Right ventricle myocardium superior (tissue), 1 donor: Measurements from ENCODE around the gene ODAD3. TPM values are rescaled to one million over a fixed set of nuclear protein-coding genes. Genes with fewer than 3 reads are reported as not detected.
A peak's percentile ranks its signal among the peaks of the same experiment; 100 is the strongest.
"Not testable (repeated sequence)": the region's sequence is repeated elsewhere in the genome, so short reads cannot be mapped to it uniquely, and the experiment has no call there.

Experiments
- ATAC-seq: fragments of 200-7000 bp; cut with Tn5 transposase; one replicate; pipeline ENCODE4 v1.9.1; 2020; ENCODE audit warnings: mild to moderate bottlenecking; ENCODE audit not compliant: poor library complexity
- DNase-seq: peaks from one replicate; pipeline ENCODE4 v3.0.0-alpha.2; 2020
- intact Hi-C: fragments of 100-400 bp; cut with DNase I; formaldehyde crosslinking; loops from one replicate; pipeline ENCODE4 v1.11.2; 2022
- long read RNA-seq: library from polyadenylated mRNA; unstranded; transcript quantifications from one replicate; pipeline ENCODE4 v2.0.0, GENCODE V29; 2021
- total RNA-seq: library from RNA; stranded (reverse); fragmentation: NEBNext Ultra II Directional; extraction: Animal tissue kit (Norgen Biotek cat#: 25700); gene quantifications from one replicate; pipeline ENCODE4 v1.2.1, GENCODE V29; 2021
- donor health status: DM: no; HTN: yes; CAD: no; lungs with severe emphysema.

Gene ODAD3
- 0.65 TPM for total RNA-seq
- long read RNA-seq: 0 reads

DNA sequence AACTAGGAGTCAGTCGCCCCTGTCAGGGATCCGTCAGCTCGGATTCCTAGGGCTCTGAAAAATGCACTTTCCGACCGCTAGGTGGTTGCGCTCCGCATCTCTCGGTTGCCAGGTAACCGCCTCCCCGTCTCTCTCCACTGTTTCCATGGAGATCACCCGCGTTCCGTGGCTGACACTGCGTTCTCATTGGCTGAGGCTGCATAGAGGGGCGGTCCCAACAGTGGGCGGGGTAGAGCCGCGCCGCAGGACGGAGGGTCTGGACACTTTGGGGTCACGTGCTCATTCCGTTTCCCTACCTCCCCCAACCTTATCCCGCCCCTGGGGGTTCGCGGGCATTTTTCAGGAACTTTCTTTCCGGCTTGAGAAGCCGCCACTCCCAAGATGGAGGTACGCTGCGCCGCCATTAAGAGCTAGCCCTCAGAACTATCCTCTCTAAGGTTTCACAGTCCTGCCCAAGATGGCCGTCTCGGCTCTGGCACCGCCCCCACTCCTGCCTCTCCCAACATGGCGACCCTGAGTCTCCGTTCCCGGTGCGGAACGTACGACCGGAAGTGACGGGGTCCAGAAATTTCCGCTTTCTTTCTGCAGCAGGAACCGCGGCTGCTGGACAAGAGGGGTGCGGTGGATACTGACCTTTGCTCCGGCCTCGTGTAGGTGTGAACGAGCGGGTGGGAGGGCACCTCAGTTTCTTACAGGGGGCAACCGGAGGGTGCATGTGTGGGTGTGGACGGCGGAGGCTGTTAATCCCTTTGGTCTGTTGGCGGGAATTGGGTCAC lies at the start of gene ODAD3, which contains the start of gene PRKCSH:
Gene ODAD3, minus strand, starts transcription at position 65 of the 776 bp plus-strand sequence. CDS start 105 bp downstream, outside the sequence.
Gene PRKCSH, plus strand, starts transcription at position 579 of the 776 bp plus-strand sequence. CDS start 483 bp downstream, outside the sequence.
- DNase-seq: peak; percentile 99
- intact Hi-C loops: loop anchor here (10.0 kb wide), 1 partner anchor 50 kb away; the partner anchor contains the start of gene EPOR
- peak; percentile 99 for ATAC-seq

- intact Hi-C loops: no loop called here
- ATAC-seq (no peak), DNase-seq (no peak)
Measured at GRCh38 chr19:11483366-11484111, 48.6 kb upstream of the ODAD3 start.

GRCh38 chr19:11482384-11483050 lies 47.6 kb upstream of the ODAD3 start:
- peak; percentile 93 for DNase-seq
- intact Hi-C loops: no loop called here
- ATAC-seq: peak; percentile 93

- ATAC-seq (peak; percentile 76), DNase-seq (peak; percentile 83)
- intact Hi-C loops: no loop called here
Measured at GRCh38 chr19:11481534-11482383, 46.8 kb upstream of the ODAD3 start.

DNA sequence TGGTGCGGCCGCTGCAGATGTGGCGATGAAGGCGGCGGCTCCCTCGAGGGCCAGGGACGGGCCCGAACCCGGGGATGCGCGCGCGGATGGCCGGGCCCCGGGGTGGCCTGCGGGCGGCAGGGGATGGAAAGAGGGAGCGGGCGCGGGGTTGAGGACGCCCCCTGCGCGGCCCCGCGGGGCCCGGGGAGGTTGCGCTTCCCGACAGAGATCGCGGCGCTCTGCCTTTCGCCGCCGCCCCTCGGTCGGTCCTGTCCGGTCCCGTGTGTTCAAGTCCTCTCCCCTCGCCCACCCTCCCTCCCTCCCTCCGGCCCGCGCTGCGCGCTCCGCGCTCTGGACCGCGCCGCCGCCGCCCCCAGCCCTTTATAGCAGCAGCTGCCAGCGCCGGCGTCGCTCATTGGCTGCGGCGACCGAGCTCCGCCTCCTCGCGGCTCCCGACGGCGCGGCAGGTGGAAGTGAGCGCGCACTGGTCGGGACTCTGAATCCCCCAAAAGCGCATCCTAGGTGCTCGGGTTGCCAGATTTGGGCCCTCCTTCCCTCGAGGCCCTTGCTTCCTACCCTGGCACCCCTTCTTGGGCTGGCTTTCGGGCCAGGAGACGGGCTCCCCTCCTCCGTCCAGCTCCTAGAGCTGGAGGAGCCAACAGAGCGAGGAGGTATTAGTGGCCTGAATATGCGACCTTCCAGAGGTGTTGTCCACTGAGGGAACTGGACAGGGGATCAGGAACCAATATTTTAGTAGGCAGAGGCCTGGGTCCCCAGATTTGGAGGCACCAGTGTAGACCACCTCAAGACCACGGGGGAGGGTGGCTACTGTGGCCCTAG lies 46.0 kb upstream of the ODAD3 start, which contains the start of gene ELAVL3:
Gene ELAVL3, minus strand, starts transcription at position 332 of the 819 bp plus-strand sequence. CDS start 438 bp downstream, outside the sequence.
- DNase-seq (no peak), ATAC-seq (no peak)
- intact Hi-C loops: no loop called here

DNA sequence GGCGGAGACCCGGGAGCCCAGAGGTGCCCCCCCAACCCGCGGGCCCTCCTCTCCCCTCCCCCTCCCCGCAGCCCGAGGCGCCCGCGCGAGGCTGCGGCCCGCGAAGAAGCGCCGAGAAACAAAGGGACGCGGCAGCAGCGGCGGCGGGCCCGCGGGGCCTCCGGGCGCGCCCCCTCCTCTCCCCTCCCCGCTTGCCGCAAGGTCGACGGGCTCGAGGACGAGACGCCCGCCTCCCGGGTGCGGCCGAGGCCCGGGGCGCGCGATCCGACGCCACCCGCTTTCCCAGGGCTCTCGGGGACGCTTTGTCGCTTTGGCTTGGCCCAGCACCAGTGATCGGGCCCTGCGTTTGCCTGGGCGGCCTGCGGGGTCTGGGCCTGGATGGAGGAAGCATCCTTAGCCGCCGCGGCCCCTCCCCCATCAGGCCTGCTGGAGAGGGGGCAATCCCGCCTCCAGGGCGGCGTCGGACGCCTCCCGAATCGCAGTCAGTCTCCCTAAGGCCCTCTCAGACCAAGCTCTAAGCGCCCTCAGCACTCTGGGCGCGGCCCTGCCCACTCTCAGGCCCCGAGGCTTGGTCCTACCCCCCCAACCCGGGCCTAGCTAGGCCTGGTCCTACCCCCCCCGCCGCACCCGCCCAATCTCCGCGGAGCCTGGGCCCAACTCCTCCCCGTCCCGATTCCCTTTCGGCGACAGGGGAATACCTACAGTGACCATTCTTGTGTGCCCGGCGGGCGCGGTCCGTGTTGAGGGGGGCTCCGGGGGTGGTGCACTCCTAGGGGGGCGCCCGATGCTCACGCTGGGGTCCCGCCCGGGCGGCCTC lies 45.2 kb upstream of the ODAD3 start:
- intact Hi-C loops: no loop called here
- DNase-seq: no peak
- no peak for ATAC-seq

- peak; percentile 5 for ATAC-seq
- DNase-seq: no peak
- intact Hi-C loops: no loop called here
Measured at GRCh38 chr19:11479090-11479897, 44.4 kb upstream of the ODAD3 start.

GRCh38 chr19:11478167-11479089 lies 43.5 kb upstream of the ODAD3 start:
- intact Hi-C loops: no loop called here
- ATAC-seq: no peak

GRCh38 chr19:11475861-11476260 lies 40.9 kb upstream of the ODAD3 start:
- DNase-seq (no peak), ATAC-seq (no peak)
- intact Hi-C loops: no loop called here

More at GRCh38 chr19:11478167-11479089, 43.5 kb upstream of the ODAD3 start:
- no peak for DNase-seq

DNA sequence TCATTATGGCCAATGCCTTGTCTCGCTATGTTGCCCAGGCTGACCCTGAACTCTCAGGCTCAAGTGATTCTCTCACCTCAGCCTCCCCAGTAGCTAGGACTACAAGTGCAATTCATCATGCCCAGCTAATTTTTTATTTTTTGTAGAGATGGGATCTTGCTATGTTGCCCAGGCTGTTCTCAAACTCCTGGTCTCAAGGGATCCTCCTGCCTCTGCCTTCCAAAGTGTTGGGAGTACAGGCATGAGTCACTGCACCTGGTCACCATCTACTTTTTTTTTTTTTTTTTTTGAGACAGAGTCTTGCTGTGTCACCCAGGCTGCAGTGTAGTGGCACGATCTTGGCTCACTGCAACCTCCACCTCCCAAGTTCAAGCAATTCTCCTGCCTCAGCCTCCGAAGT lies 40.4 kb upstream of the ODAD3 start:
- ATAC-seq, DNase-seq, intact Hi-C loops: not testable (repeated sequence)

- DNase-seq (no peak), ATAC-seq (no peak)
- intact Hi-C loops: no loop called here
Measured at GRCh38 chr19:11473725-11474124, 38.8 kb upstream of the ODAD3 start.

- ATAC-seq, DNase-seq, intact Hi-C loops: not testable (repeated sequence)
Measured at GRCh38 chr19:11468266-11468845, 33.4 kb upstream of the ODAD3 start.

- ATAC-seq (no peak), DNase-seq (no peak)
- intact Hi-C loops: no loop called here
Measured at GRCh38 chr19:11465600-11465999, 30.7 kb upstream of the ODAD3 start.
